ENCODE results near the gene S100A7. TPM values are rescaled to one million over a fixed set of nuclear protein-coding genes. Genes with fewer than 3 reads are reported as not detected.

Gene S100A7
- total and polyA plus RNA-seq, 9 of the 15 experiments (the other 6 are each of a cell fraction or from before 2014, with no cell fraction given) = not detected

GRCh38 chr1:153432874-153433681 lies 27.4 kb downstream of the S100A7 start (continued):
- TF ChIP-seq TOE1 (IDR thresholded peaks at IDR 0.05; ENCODE audit: borderline replicate concordance) (no peak), TOE1 (CRISPR knock-in tag; IDR thresholded peaks at IDR 0.05; ENCODE audit: borderline replicate concordance, low read depth) (no peak), BMI1 (IDR thresholded peaks at IDR 0.05; ENCODE audit: low read length) (no peak), ZBED1 (IDR thresholded peaks at IDR 0.05) (0 out of 2 replicates have a peak, but pooled peaks have one; percentile 43), MNT (conservative IDR thresholded peaks at IDR 0.05) (0 out of 4 replicates have a peak, but pooled peaks of 1 of the 2 experiments have one; percentile 52), SRSF3 (IDR thresholded peaks at IDR 0.05; ENCODE audit: insufficient read depth, low read length) (no peak), ZEB2 (IDR thresholded peaks at IDR 0.05) (peak; percentile 70), TCF3 (CRISPR knock-in tag; IDR thresholded peaks at IDR 0.05) (peak; percentile 95), PML (IDR thresholded peaks at IDR 0.05; ENCODE audit: low read length) (peak; percentile 88; the same call in 1 of the 2 replicates), DLX4 (CRISPR knock-in tag; IDR thresholded peaks at IDR 0.05) (no peak), ZNF79 (CRISPR knock-in tag; IDR thresholded peaks at IDR 0.05; ENCODE audit: low read depth) (no peak), WHSC1 (IDR thresholded peaks at IDR 0.05; ENCODE audit: low read length) (no peak), RERE (CRISPR knock-in tag; IDR thresholded peaks at IDR 0.05; ENCODE audit: borderline replicate concordance) (no peak), NR2F6 (CRISPR knock-in tag; IDR thresholded peaks at IDR 0.05) (no peak), ARID3B (CRISPR knock-in tag; IDR thresholded peaks at IDR 0.05; ENCODE audit: borderline replicate concordance) (no peak), ZNF551 (CRISPR knock-in tag; IDR thresholded peaks at IDR 0.05) (no peak)
- TF ChIP-seq, protein P1, sequence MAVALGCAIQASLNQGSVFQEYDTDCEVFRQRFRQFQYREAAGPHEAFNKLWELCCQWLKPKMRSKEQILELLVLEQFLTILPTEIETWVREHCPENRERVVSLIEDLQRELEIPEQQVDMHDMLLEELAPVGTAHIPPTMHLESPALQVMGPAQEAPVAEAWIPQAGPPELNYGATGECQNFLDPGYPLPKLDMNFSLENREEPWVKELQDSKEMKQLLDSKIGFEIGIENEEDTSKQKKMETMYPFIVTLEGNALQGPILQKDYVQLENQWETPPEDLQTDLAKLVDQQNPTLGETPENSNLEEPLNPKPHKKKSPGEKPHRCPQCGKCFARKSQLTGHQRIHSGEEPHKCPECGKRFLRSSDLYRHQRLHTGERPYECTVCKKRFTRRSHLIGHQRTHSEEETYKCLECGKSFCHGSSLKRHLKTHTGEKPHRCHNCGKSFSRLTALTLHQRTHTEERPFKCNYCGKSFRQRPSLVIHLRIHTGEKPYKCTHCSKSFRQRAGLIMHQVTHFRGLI (CRISPR knock-in tag; IDR thresholded peaks at IDR 0.05) = no peak

Data from K562 (cell line).